Neural progenitor cell (in vitro differentiated cells): ENCODE data around the gene ITPR2. TPM values are rescaled to one million over a fixed set of nuclear protein-coding genes. Genes with fewer than 3 reads are reported as not detected.

Experiments used
- DNase-seq: peaks from one replicate; pipeline ENCODE4 v3.0.0-alpha.2; 2016; ENCODE audit warnings: low spot score
- H2AFZ ChIP-seq: fragments of 200-600 bp; sonication (generic); replicated peaks from 2 replicates; pipeline ENCODE4 v1.6.1; 2016; ENCODE audit warnings: antibody characterized with exemption
- H3F3A ChIP-seq: fragments of 200-600 bp; sonication (generic); 2 replicates; pipeline ENCODE4 v1.6.1; 2016; ENCODE audit warnings: antibody characterized with exemption, low read depth
- H3K27ac ChIP-seq: fragments of 200-600 bp; sonication (generic); 2 replicates; pipeline ENCODE4 v1.5.1; 2016; ENCODE audit warnings: mild to moderate bottlenecking
- H3K27me3 ChIP-seq: fragments of 200-600 bp; sonication (generic); 2 replicates; pipeline ENCODE4 v1.6.1; 2016; ENCODE audit warnings: mild to moderate bottlenecking, moderate library complexity
- H3K36me3 ChIP-seq: fragments of 200-600 bp; sonication (generic); 2 replicates; pipeline ENCODE4 v1.5.1; 2016
- H3K4me1 ChIP-seq: fragments of 200-600 bp; sonication (generic); 2 replicates; pipeline ENCODE4 v1.6.1; 2016; ENCODE audit warnings: mixed run types
- H3K4me2 ChIP-seq: fragments of 200-600 bp; sonication (generic); 2 replicates; pipeline ENCODE4 v1.6.1; 2016
- H3K4me3 ChIP-seq: fragments of 200-600 bp; sonication (generic); 2 replicates; pipeline ENCODE4 v1.5.1; 2016
- H3K79me2 ChIP-seq: fragments of 200-600 bp; sonication (generic); 2 replicates; pipeline ENCODE4 v1.6.1; 2016; ENCODE audit warnings: low read depth
- H3K9ac ChIP-seq: fragments of 200-600 bp; sonication (generic); 2 replicates; pipeline ENCODE4 v1.6.1; 2016
- H3K9me3 ChIP-seq: fragments of 200-600 bp; sonication (generic); 2 replicates; pipeline ENCODE4 v1.5.1; 2016; ENCODE audit warnings: low read depth
- H4K20me1 ChIP-seq: fragments of 200-600 bp; sonication (generic); 2 replicates; pipeline ENCODE4 v1.6.1; 2016; ENCODE audit warnings: low read depth
- H3K27ac Mint-ChIP-seq: 3 replicates; pipeline ENCODE4 v1.8.0; 2021; ENCODE audit warnings: mixed read lengths
- H3K27me3 Mint-ChIP-seq: 2 replicates; pipeline ENCODE4 v1.8.0; 2022; ENCODE audit warnings: low read depth, mild to moderate bottlenecking, inconsistent platforms, moderate library complexity, mixed read lengths; ENCODE audit not compliant: insufficient read depth
- H3K36me3 Mint-ChIP-seq: 3 replicates; pipeline ENCODE4 v1.8.0; 2021; ENCODE audit warnings: mixed read lengths
- H3K4me1 Mint-ChIP-seq: 3 replicates; pipeline ENCODE4 v1.8.0; 2021; ENCODE audit warnings: mixed read lengths
- H3K4me3 Mint-ChIP-seq: 3 replicates; pipeline ENCODE4 v1.8.0; 2021; ENCODE audit warnings: mild to moderate bottlenecking, moderate library complexity, mixed read lengths
- H3K9me3 Mint-ChIP-seq: 3 replicates; pipeline ENCODE4 v1.8.0; 2020; ENCODE audit warnings: mixed read lengths
- EZH2 ChIP-seq: fragments of 200-600 bp; sonication (generic); IDR thresholded peaks from 2 replicates; pipeline ENCODE4 v1.6.1; 2017; ENCODE audit warnings: antibody characterized with exemption, mild to moderate bottlenecking, moderate library complexity
- EZH2phosphoT487 ChIP-seq: fragments of 200-600 bp; sonication (generic); IDR thresholded peaks from 2 replicates; pipeline ENCODE4 v1.6.1; 2017; ENCODE audit warnings: antibody characterized with exemption
- total RNA-seq: library from RNA; depleted of rRNA; stranded (reverse); fragments of >200 nt; gene quantifications from 2 replicates; pipeline ENCODE4 v1.2.3, GENCODE V29; 2015; ENCODE audit warnings: low replicate concordance
- TF ChIP-seq, protein P1 (sequence below): fragments of 200-600 bp; sonication (generic); IDR thresholded peaks from 2 replicates; pipeline ENCODE4 v1.5.1; 2017; ENCODE audit warnings: antibody characterized with exemption, mild to moderate bottlenecking

The ITPR2 gene
- total RNA-seq, 1 donor from 2014 or later = 11.4 TPM

DNA sequence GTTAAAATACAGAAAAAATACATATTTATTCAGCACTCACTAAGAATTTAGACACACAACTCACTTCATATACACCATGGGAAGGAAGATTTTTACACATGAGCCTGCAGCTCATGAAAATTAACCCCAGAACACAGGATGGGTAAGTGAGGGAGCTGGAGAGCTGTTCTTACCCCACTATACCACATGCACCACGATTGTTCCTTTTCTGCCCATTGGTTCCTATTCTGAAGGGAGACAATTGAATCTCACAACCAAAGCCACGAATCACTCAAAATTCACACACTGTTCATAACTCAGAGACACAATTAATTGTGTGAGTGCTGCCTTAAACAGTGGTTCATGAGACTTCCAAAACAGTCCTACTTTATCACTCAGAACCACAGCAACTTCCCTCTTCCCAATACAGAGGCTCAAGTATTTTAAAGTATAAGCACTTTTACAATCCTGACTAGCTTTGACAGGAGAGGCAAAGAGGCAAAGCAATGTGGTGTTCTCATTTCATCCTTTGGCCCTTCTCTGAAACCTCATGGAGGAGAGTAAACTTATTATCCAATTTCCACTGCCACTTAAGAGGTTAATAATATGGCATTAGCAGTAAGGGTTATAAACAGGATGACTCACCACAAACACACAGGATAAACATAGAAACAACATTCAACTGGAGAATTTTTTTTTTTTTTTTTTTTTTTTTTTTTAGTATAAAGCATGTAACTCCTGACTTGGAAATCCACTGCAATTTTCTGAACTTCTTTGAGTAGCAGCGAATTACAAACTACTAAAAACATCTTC is 59.5 kb downstream of the ITPR2 start:
- H3K79me2 ChIP-seq = no peaks in the 10 kb centered on the region
- no peaks in the 10 kb centered on the region for H3K36me3 Mint-ChIP-seq
- peaks cover 2% of the 10 kb centered on the region for H3K4me1 Mint-ChIP-seq
- H3K4me1 ChIP-seq = no peaks in the 10 kb centered on the region
- H3K4me2 ChIP-seq = no peak overlapping the region
- peaks cover 17% of the 10 kb centered on the region for H3K9me3 Mint-ChIP-seq
- no peaks in the 10 kb centered on the region for H3F3A ChIP-seq
- no peak overlapping the region for H3K27ac ChIP-seq
- H3K9ac ChIP-seq = no peak overlapping the region
- no peaks in the 10 kb centered on the region for H3K27me3 ChIP-seq
- no peak overlapping the region for H3K27ac Mint-ChIP-seq
- H3K9me3 ChIP-seq = no peaks in the 10 kb centered on the region
- no peaks in the 10 kb centered on the region for H3K36me3 ChIP-seq
- no peaks in the 10 kb centered on the region for H4K20me1 ChIP-seq
- no peak for DNase-seq
- no peak overlapping the region for H3K4me3 ChIP-seq
- no peak overlapping the region for H3K4me3 Mint-ChIP-seq
- H2AFZ ChIP-seq = no peak overlapping the region
- H3K27me3 Mint-ChIP-seq = no peaks in the 10 kb centered on the region
- TF ChIP-seq, protein P1, sequence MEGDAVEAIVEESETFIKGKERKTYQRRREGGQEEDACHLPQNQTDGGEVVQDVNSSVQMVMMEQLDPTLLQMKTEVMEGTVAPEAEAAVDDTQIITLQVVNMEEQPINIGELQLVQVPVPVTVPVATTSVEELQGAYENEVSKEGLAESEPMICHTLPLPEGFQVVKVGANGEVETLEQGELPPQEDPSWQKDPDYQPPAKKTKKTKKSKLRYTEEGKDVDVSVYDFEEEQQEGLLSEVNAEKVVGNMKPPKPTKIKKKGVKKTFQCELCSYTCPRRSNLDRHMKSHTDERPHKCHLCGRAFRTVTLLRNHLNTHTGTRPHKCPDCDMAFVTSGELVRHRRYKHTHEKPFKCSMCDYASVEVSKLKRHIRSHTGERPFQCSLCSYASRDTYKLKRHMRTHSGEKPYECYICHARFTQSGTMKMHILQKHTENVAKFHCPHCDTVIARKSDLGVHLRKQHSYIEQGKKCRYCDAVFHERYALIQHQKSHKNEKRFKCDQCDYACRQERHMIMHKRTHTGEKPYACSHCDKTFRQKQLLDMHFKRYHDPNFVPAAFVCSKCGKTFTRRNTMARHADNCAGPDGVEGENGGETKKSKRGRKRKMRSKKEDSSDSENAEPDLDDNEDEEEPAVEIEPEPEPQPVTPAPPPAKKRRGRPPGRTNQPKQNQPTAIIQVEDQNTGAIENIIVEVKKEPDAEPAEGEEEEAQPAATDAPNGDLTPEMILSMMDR = no peak
- TF ChIP-seq EZH2 (no peak), EZH2phosphoT487 (no peak)

DNA sequence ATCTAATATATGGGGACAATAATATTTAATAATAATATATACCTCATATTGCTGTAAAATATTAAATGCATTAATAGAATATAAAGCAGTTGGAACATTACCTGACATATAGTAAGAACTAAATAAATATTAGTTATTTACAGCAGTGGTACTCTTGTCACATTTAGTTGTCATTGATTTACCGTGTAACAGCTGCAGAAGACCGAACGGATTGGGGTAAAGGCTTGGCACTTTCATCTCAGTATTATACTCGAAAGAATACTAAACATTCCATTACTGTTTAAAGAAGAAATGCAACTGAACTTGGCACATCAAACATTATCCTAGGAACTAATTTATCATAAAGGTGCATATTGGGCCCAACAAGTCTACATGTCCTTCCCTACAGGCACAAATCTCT is 61.1 kb downstream of the ITPR2 start:
- no peak for DNase-seq
- Histone ChIP-seq H3K4me3 (no peak overlapping the region), H3K4me2 (no peak overlapping the region), H4K20me1 (no peaks in the 10 kb centered on the region), H3K27me3 (no peaks in the 10 kb centered on the region), H3K79me2 (no peaks in the 10 kb centered on the region), H3K27ac (no peak overlapping the region), H3K4me1 (no peaks in the 10 kb centered on the region), H3K9me3 (no peaks in the 10 kb centered on the region), H3F3A (no peaks in the 10 kb centered on the region), H3K9ac (no peak overlapping the region), H2AFZ (no peak overlapping the region), H3K36me3 (no peaks in the 10 kb centered on the region)
- no peaks in the 10 kb centered on the region for H3K27me3 Mint-ChIP-seq
- no peaks in the 10 kb centered on the region for H3K36me3 Mint-ChIP-seq
- H3K27ac Mint-ChIP-seq = no peak overlapping the region
- TF ChIP-seq, protein P1 = no peak
- TF ChIP-seq EZH2phosphoT487 = no peak
- no peak for TF ChIP-seq EZH2
- H3K4me3 Mint-ChIP-seq = no peak overlapping the region
- H3K4me1 Mint-ChIP-seq = peaks cover 2% of the 10 kb centered on the region
- peaks cover 9% of the 10 kb centered on the region for H3K9me3 Mint-ChIP-seq

DNA sequence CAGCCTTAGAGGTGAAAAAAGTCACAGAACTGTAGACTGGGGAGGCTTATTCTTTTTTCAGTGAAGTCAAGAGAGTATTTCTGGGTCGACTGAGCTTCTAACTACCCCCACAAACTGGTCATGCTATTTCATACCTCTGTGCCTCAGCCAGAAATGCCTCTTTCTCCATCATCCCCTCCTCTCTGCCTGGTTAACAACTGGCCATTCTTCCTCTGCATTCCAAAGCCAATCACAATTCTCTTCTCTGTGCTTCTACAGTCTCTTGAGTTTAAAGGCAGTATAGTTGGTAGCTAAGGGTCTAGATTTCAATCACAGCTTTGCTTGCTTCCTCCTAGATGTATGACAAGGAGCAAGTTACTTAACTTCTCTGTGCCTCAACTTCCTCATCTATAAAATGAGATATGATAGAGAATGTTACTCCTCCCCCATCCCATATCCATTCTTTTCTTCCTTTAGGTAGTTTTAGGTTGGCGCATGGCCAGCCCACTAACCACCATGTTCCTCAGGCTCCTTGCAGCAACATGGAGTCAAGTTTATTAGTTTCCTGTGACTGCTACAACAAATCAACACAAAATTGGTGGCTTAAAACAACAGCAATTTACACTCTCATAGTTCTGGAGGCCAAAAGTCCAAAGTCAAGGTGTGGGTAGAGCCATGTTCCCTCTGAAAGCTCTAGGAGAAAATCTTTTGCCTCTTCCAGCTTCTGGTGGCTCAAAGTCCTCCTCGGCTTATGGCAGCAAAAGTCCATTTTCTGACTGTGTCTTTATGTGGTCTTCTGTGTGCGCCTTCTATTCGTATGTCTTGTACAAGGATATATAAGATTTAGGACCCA is 62.5 kb downstream of the ITPR2 start:
- no peak overlapping the region for H3K4me3 Mint-ChIP-seq
- no peak for TF ChIP-seq EZH2phosphoT487
- TF ChIP-seq EZH2 = no peak
- TF ChIP-seq, protein P1 = no peak
- no peaks in the 10 kb centered on the region for H3K9me3 Mint-ChIP-seq

More for the DNA sequence above, 62.5 kb downstream of the ITPR2 start:
- H3K79me2 ChIP-seq = no peaks in the 10 kb centered on the region
- no peaks in the 10 kb centered on the region for H3K27me3 ChIP-seq
- H3K36me3 Mint-ChIP-seq = no peaks in the 10 kb centered on the region
- no peak overlapping the region for H3K9ac ChIP-seq
- no peaks in the 10 kb centered on the region for H3K4me1 ChIP-seq
- no peaks in the 10 kb centered on the region for H3K27me3 Mint-ChIP-seq
- H3K27ac ChIP-seq = no peak overlapping the region
- peaks cover 2% of the 10 kb centered on the region for H3K4me1 Mint-ChIP-seq
- no peak overlapping the region for H3K4me2 ChIP-seq
- H3K36me3 ChIP-seq = no peaks in the 10 kb centered on the region
- no peak overlapping the region for H3K27ac Mint-ChIP-seq
- H4K20me1 ChIP-seq = no peaks in the 10 kb centered on the region
- H3K9me3 ChIP-seq = no peaks in the 10 kb centered on the region
- DNase-seq = no peak
- H3F3A ChIP-seq = no peaks in the 10 kb centered on the region
- H2AFZ ChIP-seq = no peak overlapping the region
- no peak overlapping the region for H3K4me3 ChIP-seq
